Esophagus muscularis mucosa (tissue), 4 donors: ENCODE data around the gene WDFY4. TPM values are rescaled to one million over a fixed set of nuclear protein-coding genes. Genes with fewer than 3 reads are reported as not detected.

Experiments
- DNase-seq: peaks from one replicate; pipeline ENCODE4 v3.0.0-alpha.2; 2017; ENCODE audit errors: extremely low spot score
- H3K27ac ChIP-seq, 4 donors: fragments of 200-600 bp; sonication (generic); replicated peaks in 1 of 4; 1 replicate in 3 of 4; 2 replicates in 1 of 4; pipeline ENCODE4 v1.5.1; 2016 to 2019; ENCODE audit warnings: mild to moderate bottlenecking in 1 of 4
- H3K27me3 ChIP-seq, 4 donors: fragments of 200-600 bp; sonication (generic); one replicate each; pipeline versions ENCODE4 v1.5.1 to v1.6.0; 2016 to 2019
- H3K36me3 ChIP-seq, 4 donors: fragments of 200-600 bp; sonication (generic); one replicate each; pipeline ENCODE4 v1.5.1; 2016 to 2019
- H3K4me1 ChIP-seq, 4 donors: fragments of 200-600 bp; sonication (generic); one replicate each; pipeline ENCODE4 v1.5.1; 2016 to 2019
- H3K4me3 ChIP-seq, 4 donors: fragments of 200-600 bp; sonication (generic); 1 replicate in 2 of 4; 2 replicates in 2 of 4; pipeline ENCODE4 v1.5.1; 2016 to 2019; ENCODE audit warnings: mild to moderate bottlenecking in 4 of 4, moderate library complexity in 1 of 4
- H3K9me3 ChIP-seq, 4 donors: fragments of 200-600 bp; sonication (generic); 1 replicate in 3 of 4; 2 replicates in 1 of 4; pipeline ENCODE4 v1.5.1; 2016 to 2019
- CTCF ChIP-seq, 3 experiments: fragments of 200-600 bp in 2 of 3; fragments of 450-650 bp in 1 of 3; sonication (generic) in 2 of 3; IDR thresholded peaks; one replicate each; pipeline ENCODE4 v1.5.1; 2017 to 2019; ENCODE audit warnings: antibody characterized with exemption in 3 of 3, mild to moderate bottlenecking in 2 of 3, moderate library complexity in 1 of 3
- EP300 ChIP-seq: sonication (generic); formaldehyde crosslinking; IDR thresholded peaks from one replicate; pipeline ENCODE4 v1.6.1; 2017; ENCODE audit warnings: antibody characterized with exemption
- POLR2A ChIP-seq: fragments of 450-650 bp; IDR thresholded peaks from one replicate; pipeline ENCODE4 v1.6.1; 2017; ENCODE audit warnings: antibody characterized with exemption, moderate library complexity, mild to moderate bottlenecking, low read depth
- POLR2AphosphoS5 ChIP-seq, 2 donors: sonication (generic); formaldehyde crosslinking; IDR thresholded peaks; one replicate each; pipeline ENCODE4 v1.6.1; 2017; ENCODE audit warnings: antibody characterized with exemption in 2 of 2
- WGBS: methylation state at CpG from one replicate; pipeline ENCODE4 v1.1.5; 2018; 5-methylcytosine and 5-hydroxymethylcytosine counted together
- intact Hi-C: fragments of 100-400 bp; cut with DNase I; formaldehyde crosslinking; loops from one replicate; pipeline ENCODE4 v1.15.1; 2023
- total RNA-seq, 4 donors: library from RNA; depleted of rRNA; stranded (reverse); fragments of >200 nt; gene quantifications; one replicate each; pipeline versions ENCODE4 v1.1.0 to v1.2.1, GENCODE V29; 2016

The WDFY4 gene
- total RNA-seq, 4 donors from 2014 or later = 2.3 to 7.3 (median 5.2) TPM

- Histone ChIP-seq H3K36me3 (no peaks in the 10 kb centered on the region), H3K9me3 (no peaks in the 10 kb centered on the region), H3K4me1 (peaks cover 14 to 22% (median 19%) of the 10 kb centered on the region in 4 donors), H3K4me3 (no peak overlapping the region), H3K27me3 (no peaks in the 10 kb centered on the region), H3K27ac (peak overlapping the region in 1 of 4 donors; percentile 22)
- TF ChIP-seq EP300 = no peak
- no peak for TF ChIP-seq POLR2AphosphoS5 (IDR thresholded peaks at IDR 0.05)
- TF ChIP-seq CTCF (IDR thresholded peaks at IDR 0.05) = no peak
- no peak for TF ChIP-seq POLR2A
- intact Hi-C loops = no loop called here
- peak; percentile 78 for DNase-seq
- 50% methylated on average over 1 of the region's 1 CpG for WGBS
These were observed 120.7 kb downstream of the WDFY4 start for GRCh38 chr10:48805411-48805810.

- no peak for DNase-seq
- intact Hi-C loops = no loop called here
- Histone ChIP-seq H3K4me3 (no peak overlapping the region), H3K27ac (peak overlapping the region in 1 of 4 donors; percentile 22), H3K36me3 (no peaks in the 10 kb centered on the region), H3K4me1 (peaks cover 14 to 20% (median 17%) of the 10 kb centered on the region in 4 donors), H3K9me3 (no peaks in the 10 kb centered on the region), H3K27me3 (no peaks in the 10 kb centered on the region)
- TF ChIP-seq POLR2A (no peak), POLR2AphosphoS5 (IDR thresholded peaks at IDR 0.05) (no peak), CTCF (IDR thresholded peaks at IDR 0.05) (no peak), EP300 (no peak)
- 67% methylated on average over 11 of the region's 12 CpGs for WGBS
These were observed 121.2 kb downstream of the WDFY4 start for GRCh38 chr10:48805848-48806247.

GRCh38 chr10:48806342-48806741 is 121.7 kb downstream of the WDFY4 start:
- Histone ChIP-seq H3K36me3 (no peaks in the 10 kb centered on the region), H3K4me1 (peaks cover 12 to 19% (median 14%) of the 10 kb centered on the region in 4 donors), H3K9me3 (no peaks in the 10 kb centered on the region), H3K27me3 (no peaks in the 10 kb centered on the region), H3K27ac (peak overlapping the region in 1 of 4 donors; percentile 22), H3K4me3 (no peak overlapping the region)
- no peak for TF ChIP-seq CTCF (IDR thresholded peaks at IDR 0.05)
- no peak for TF ChIP-seq EP300
- TF ChIP-seq POLR2AphosphoS5 (IDR thresholded peaks at IDR 0.05) = no peak
- no peak for TF ChIP-seq POLR2A
- WGBS = 58% methylated on average over 2 of the region's 4 CpGs
- intact Hi-C loops = no loop called here
- no peak for DNase-seq

- Histone ChIP-seq H3K4me3 (no peak overlapping the region), H3K27me3 (no peaks in the 10 kb centered on the region), H3K4me1 (peaks cover 8 to 14% (median 12%) of the 10 kb centered on the region in 4 donors), H3K27ac (no peak overlapping the region), H3K9me3 (no peaks in the 10 kb centered on the region), H3K36me3 (no peaks in the 10 kb centered on the region)
- peak; percentile 29 for DNase-seq
- TF ChIP-seq EP300 = no peak
- no peak for TF ChIP-seq POLR2AphosphoS5 (IDR thresholded peaks at IDR 0.05)
- no peak for TF ChIP-seq POLR2A
- no peak for TF ChIP-seq CTCF (IDR thresholded peaks at IDR 0.05)
- intact Hi-C loops = no loop called here
- 27% methylated on average over 2 of the region's 2 CpGs for WGBS
These were observed 123.3 kb downstream of the WDFY4 start for GRCh38 chr10:48807791-48808470.

- TF ChIP-seq CTCF (IDR thresholded peaks at IDR 0.05) (no peak), POLR2A (no peak), POLR2AphosphoS5 (IDR thresholded peaks at IDR 0.05) (no peak)
- WGBS = 99% methylated on average over 2 of the region's 2 CpGs
- intact Hi-C loops = no loop called here
- H3K36me3 ChIP-seq = no peaks in the 10 kb centered on the region
- H3K27ac ChIP-seq = no peak overlapping the region
- DNase-seq = peak; percentile 26
- H3K27me3 ChIP-seq = no peaks in the 10 kb centered on the region
- peaks cover 11 to 14% (median 14%) of the 10 kb centered on the region in 4 donors for H3K4me1 ChIP-seq
- H3K9me3 ChIP-seq = no peaks in the 10 kb centered on the region
- no peak overlapping the region for H3K4me3 ChIP-seq
These were observed 124.6 kb downstream of the WDFY4 start for GRCh38 chr10:48809261-48809660.
